ENCODE measurements around the gene CDYL2.
A peak's percentile ranks its signal among the peaks of the same experiment; 100 is the strongest.

Gene CDYL2

DNA sequence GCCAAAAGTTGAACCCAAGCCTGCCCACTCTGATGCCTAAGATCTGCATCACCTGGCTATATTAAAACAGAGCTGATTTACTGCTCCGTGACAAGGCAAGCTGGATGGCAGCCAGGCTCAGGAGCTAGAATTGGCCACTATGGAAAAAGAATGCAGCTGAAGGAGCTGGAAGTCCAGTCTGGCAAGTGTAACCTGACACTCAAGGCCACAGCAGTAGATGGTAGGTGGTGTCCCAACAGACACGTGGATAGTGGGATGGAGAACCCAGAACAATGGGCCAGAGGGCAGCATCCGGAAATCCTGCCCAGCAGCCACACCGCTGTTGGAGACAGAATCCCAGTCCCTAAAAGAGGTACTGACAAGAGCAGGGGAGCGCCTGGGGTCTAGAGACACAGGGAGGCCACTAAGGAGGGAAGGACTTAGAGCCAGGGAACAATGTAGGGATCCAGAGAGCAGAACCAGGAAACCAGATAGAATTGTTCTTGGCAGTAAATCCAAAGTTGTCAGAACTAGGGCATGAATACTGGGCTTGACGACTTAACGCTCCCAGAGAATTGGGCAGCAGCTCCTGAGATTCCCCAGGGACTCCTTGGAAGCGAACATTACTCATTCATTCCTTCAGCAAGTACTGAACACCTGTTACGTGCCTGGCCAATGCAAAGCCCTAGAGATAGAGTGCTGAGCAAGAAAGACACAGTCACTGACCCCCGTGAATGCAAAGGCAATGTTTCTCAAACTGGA lies 85.7 kb downstream of the CDYL2 start:
- H3K9me3 Mint-ChIP-seq: no peaks in the 10 kb centered on the region
- H3K4me3 Mint-ChIP-seq: no peak overlapping the region
- DNase-seq (no peak), ATAC-seq (no peak)
- no peaks in the 10 kb centered on the region for H3K27me3 Mint-ChIP-seq
- peaks cover 8% of the 10 kb centered on the region for H3K36me3 Mint-ChIP-seq (ENCODE audit: low read depth)
- H3K4me1 Mint-ChIP-seq: peaks cover 12% of the 10 kb centered on the region
- H3K27ac Mint-ChIP-seq: no peak overlapping the region

GRCh38 chr16:80717611-80718010 lies 86.8 kb downstream of the CDYL2 start:
- Mint-ChIP-seq H3K27me3 (no peaks in the 10 kb centered on the region), H3K4me3 (no peak overlapping the region), H3K9me3 (no peaks in the 10 kb centered on the region), H3K4me1 (peaks cover 12% of the 10 kb centered on the region), H3K36me3 (ENCODE audit: low read depth) (peaks cover 6% of the 10 kb centered on the region), H3K27ac (no peak overlapping the region)
- no peak for DNase-seq
- ATAC-seq: no peak

GRCh38 chr16:80716564-80717139 lies 87.7 kb downstream of the CDYL2 start:
- DNase-seq (no peak), ATAC-seq (no peak)
- H3K36me3 Mint-ChIP-seq (ENCODE audit: low read depth): no peaks in the 10 kb centered on the region
- no peaks in the 10 kb centered on the region for H3K9me3 Mint-ChIP-seq
- H3K27ac Mint-ChIP-seq: no peak overlapping the region
- peaks cover 12% of the 10 kb centered on the region for H3K4me1 Mint-ChIP-seq
- no peak overlapping the region for H3K4me3 Mint-ChIP-seq
- no peaks in the 10 kb centered on the region for H3K27me3 Mint-ChIP-seq

GRCh38 chr16:80711406-80711805 lies 93.0 kb downstream of the CDYL2 start:
- Mint-ChIP-seq H3K4me3 (no peak overlapping the region), H3K36me3 (ENCODE audit: low read depth) (peaks cover 2% of the 10 kb centered on the region), H3K9me3 (peaks cover 3% of the 10 kb centered on the region), H3K4me1 (peaks cover 5% of the 10 kb centered on the region), H3K27me3 (no peaks in the 10 kb centered on the region), H3K27ac (no peak overlapping the region)
- DNase-seq (no peak), ATAC-seq (no peak)

DNA sequence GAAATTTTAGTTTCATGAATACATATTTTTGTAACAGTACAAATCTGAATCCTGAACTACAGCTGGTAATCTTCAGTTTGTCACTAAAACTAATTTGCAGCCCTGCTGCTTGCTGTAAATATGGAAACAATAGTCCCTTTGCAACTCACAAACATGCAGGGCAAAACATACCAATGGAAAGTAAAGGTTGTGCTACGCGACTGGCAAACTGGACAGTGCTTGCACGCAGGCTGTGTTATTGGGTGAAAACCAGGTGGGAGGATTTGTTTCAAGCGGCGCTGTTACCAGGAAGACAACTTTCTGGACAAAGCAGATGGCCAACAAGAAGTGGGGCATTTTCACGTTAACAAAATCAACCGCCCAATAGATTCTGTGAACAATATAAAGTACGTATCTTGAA lies 93.5 kb downstream of the CDYL2 start:
- no peak for ATAC-seq
- peaks cover 5% of the 10 kb centered on the region for H3K9me3 Mint-ChIP-seq
- peaks cover 2% of the 10 kb centered on the region for H3K36me3 Mint-ChIP-seq (ENCODE audit: low read depth)
- DNase-seq: no peak
- no peak overlapping the region for H3K4me3 Mint-ChIP-seq
- H3K4me1 Mint-ChIP-seq: peaks cover 5% of the 10 kb centered on the region
- no peaks in the 10 kb centered on the region for H3K27me3 Mint-ChIP-seq
- no peak overlapping the region for H3K27ac Mint-ChIP-seq

DNA sequence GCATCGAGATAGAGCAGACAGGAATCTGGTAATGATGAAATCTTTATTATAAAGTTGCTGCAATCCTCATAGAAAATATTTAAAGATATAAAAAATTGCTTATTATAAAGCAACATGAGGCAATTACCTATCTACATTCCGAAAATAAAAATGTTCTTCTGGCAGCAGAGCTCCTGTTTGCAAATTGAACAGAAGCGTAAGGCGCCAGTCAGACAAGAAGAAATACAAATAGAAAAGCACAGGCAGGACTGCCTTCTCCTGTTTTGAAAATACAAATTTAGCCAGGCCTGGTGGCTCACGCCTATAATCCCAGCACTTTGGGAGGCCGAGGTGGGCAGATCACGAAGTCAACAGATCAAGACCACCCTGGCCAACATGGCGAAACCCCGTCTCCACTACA lies 95.6 kb downstream of the CDYL2 start:
- Mint-ChIP-seq H3K9me3 (peaks cover 8% of the 10 kb centered on the region), H3K36me3 (ENCODE audit: low read depth) (peaks cover 2% of the 10 kb centered on the region), H3K27me3 (no peaks in the 10 kb centered on the region), H3K4me3 (no peak overlapping the region), H3K4me1 (peaks cover 5% of the 10 kb centered on the region), H3K27ac (no peak overlapping the region)
- DNase-seq: no peak
- ATAC-seq: no peak

DNA sequence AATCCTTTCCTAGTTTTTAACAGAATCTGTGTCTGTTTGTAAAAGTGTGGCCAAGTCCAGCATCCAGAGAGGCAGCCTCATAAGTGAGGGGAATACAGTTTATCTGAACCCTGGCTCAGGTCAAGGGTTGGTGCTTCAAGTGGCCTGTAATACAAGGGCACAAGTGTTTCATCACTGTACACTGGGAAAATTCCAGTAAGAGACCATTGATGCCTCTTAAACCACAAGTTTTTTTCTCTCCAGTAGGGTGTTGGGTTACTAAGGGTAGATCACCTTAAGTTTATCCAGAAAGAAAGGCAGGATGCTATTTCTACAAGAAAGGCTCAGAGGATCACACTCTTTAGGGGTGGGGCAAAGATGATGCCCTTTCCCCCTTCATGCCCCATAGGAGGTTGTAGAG lies 96.7 kb downstream of the CDYL2 start:
- peaks cover 8% of the 10 kb centered on the region for H3K9me3 Mint-ChIP-seq

GRCh38 chr16:80705596-80705995 lies 98.8 kb downstream of the CDYL2 start:
- Mint-ChIP-seq H3K4me1 (peaks cover 10% of the 10 kb centered on the region), H3K4me3 (no peak overlapping the region), H3K9me3 (peaks cover 8% of the 10 kb centered on the region), H3K27ac (no peak overlapping the region), H3K27me3 (no peaks in the 10 kb centered on the region), H3K36me3 (ENCODE audit: low read depth) (peaks cover 2% of the 10 kb centered on the region)
- DNase-seq (no peak), ATAC-seq (no peak)

More for the DNA sequence above, 96.7 kb downstream of the CDYL2 start:
- no peak overlapping the region for H3K27ac Mint-ChIP-seq
- no peaks in the 10 kb centered on the region for H3K27me3 Mint-ChIP-seq
- no peak overlapping the region for H3K4me3 Mint-ChIP-seq
- ATAC-seq: no peak
- DNase-seq: no peak
- H3K4me1 Mint-ChIP-seq: peaks cover 5% of the 10 kb centered on the region
- peaks cover 2% of the 10 kb centered on the region for H3K36me3 Mint-ChIP-seq (ENCODE audit: low read depth)

GRCh38 chr16:80704751-80705505 lies 99.5 kb downstream of the CDYL2 start:
- ATAC-seq: no peak
- Mint-ChIP-seq H3K4me3 (no peak overlapping the region), H3K4me1 (peaks cover 13% of the 10 kb centered on the region), H3K27ac (no peak overlapping the region), H3K36me3 (ENCODE audit: low read depth) (peaks cover 2% of the 10 kb centered on the region), H3K27me3 (no peaks in the 10 kb centered on the region), H3K9me3 (peaks cover 8% of the 10 kb centered on the region)
- no peak for DNase-seq

- Mint-ChIP-seq H3K27ac (no peak overlapping the region), H3K36me3 (ENCODE audit: low read depth) (peaks cover 4% of the 10 kb centered on the region), H3K4me1 (peaks cover 13% of the 10 kb centered on the region), H3K27me3 (no peaks in the 10 kb centered on the region), H3K9me3 (peaks cover 11% of the 10 kb centered on the region), H3K4me3 (no peak overlapping the region)
- ATAC-seq (no peak), DNase-seq (no peak)
Measured at GRCh38 chr16:80703131-80704071, 101.0 kb downstream of the CDYL2 start.

GRCh38 chr16:80702696-80703095 lies 101.7 kb downstream of the CDYL2 start:
- Mint-ChIP-seq H3K4me1 (peaks cover 13% of the 10 kb centered on the region), H3K36me3 (ENCODE audit: low read depth) (peaks cover 4% of the 10 kb centered on the region), H3K27ac (no peak overlapping the region), H3K27me3 (no peaks in the 10 kb centered on the region), H3K9me3 (peaks cover 8% of the 10 kb centered on the region), H3K4me3 (no peak overlapping the region)
- ATAC-seq (no peak), DNase-seq (no peak)

- DNase-seq (no peak), ATAC-seq (peak; percentile 54)
- Mint-ChIP-seq H3K36me3 (ENCODE audit: low read depth) (peaks cover 2% of the 10 kb centered on the region), H3K4me1 (peaks cover 12% of the 10 kb centered on the region), H3K4me3 (no peak overlapping the region), H3K9me3 (peaks cover 11% of the 10 kb centered on the region), H3K27ac (no peak overlapping the region), H3K27me3 (peaks cover 1% of the 10 kb centered on the region)
Measured at GRCh38 chr16:80700558-80700957, 103.8 kb downstream of the CDYL2 start.

DNA sequence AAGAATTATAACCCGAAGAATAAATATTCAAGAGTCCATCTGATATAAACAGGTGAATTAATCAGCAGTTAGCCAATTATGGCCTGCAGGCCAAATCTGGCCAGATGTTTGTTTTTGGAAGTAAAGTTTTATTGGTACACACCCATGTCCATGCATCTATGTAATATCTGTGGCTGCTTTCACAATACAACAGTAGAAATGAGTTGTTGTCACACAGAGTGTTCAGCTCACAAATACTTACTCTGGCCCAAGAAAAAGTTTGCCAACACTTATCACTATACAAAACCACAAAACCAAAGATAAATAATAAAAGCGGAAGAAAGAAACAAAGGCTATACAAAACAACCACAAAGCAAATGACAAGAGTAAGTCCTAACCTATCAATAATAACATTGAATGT lies 109.4 kb downstream of the CDYL2 start:
- DNase-seq (no peak), ATAC-seq (no peak)
- Mint-ChIP-seq H3K9me3 (peaks cover 17% of the 10 kb centered on the region), H3K4me1 (peaks cover 48% of the 10 kb centered on the region), H3K27ac (no peak overlapping the region), H3K4me3 (no peak overlapping the region), H3K36me3 (ENCODE audit: low read depth) (peaks cover 2% of the 10 kb centered on the region), H3K27me3 (peaks cover 6% of the 10 kb centered on the region)

DNA sequence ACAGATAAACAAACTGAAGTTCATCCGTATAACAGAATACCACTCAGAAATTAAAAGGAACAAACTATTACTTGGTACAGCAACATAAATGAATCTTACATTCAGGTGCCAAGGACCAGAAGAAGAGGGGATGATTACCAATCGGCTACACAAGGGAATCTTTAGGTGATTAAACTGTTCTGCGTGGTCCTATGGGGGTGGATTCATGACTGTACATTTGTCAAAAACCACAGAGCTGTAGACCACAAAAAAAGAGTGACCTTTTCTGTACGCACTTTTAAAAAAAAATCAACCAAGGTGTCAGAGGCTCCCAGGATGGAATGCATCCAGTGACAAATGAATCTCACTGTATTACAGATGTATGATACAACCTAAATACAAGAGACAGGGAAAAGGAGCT lies 110.8 kb downstream of the CDYL2 start:
- peaks cover 15% of the 10 kb centered on the region for H3K9me3 Mint-ChIP-seq
- H3K27me3 Mint-ChIP-seq: peaks cover 6% of the 10 kb centered on the region
- peak overlapping the region; percentile 18 for H3K4me3 Mint-ChIP-seq
- peak; percentile 87 for ATAC-seq
- peaks cover under 1% of the 10 kb centered on the region for H3K36me3 Mint-ChIP-seq (ENCODE audit: low read depth)
- DNase-seq: peak; percentile 37
- H3K4me1 Mint-ChIP-seq: peaks cover 48% of the 10 kb centered on the region
- H3K27ac Mint-ChIP-seq: peak overlapping the region; percentile 55

All from activated naive CD8-positive, alpha-beta T cell treated with anti-CD3 and anti-CD28 coated beads, Interleukin-2, amount 50 U/mL, for 24 hours (primary cell).